MM.1S (cell line): ENCODE results near the gene ROPN1B.
A peak's percentile ranks its signal among the peaks of the same experiment; 100 is the strongest.
"Not testable (repeated sequence)": the region's sequence is repeated elsewhere in the genome, so short reads cannot be mapped to it uniquely, and the experiment has no call there.

Experiments
- DNase-seq: peaks from one replicate; pipeline ENCODE4 v3.0.0-alpha.2; 2015
- H2AFZ ChIP-seq: fragments of 300-600 bp; sonication (generic); 2 replicates; pipeline ENCODE4 v1.6.0; 2016; ENCODE audit warnings: antibody characterized with exemption, low read length
- H3F3A ChIP-seq: fragments of 300-600 bp; sonication (generic); 2 replicates; pipeline ENCODE4 v1.6.1; 2016; ENCODE audit warnings: mild to moderate bottlenecking, antibody characterized with exemption, low read length, moderate library complexity, mixed read lengths; ENCODE audit not compliant: insufficient read depth
- H3K27ac ChIP-seq: fragments of 300-600 bp; sonication (generic); 2 replicates; pipeline ENCODE4 v1.5.1; 2016; ENCODE audit warnings: mild to moderate bottlenecking, low read length
- H3K27me3 ChIP-seq: fragments of 300-600 bp; sonication (generic); replicated peaks from 2 replicates; pipeline ENCODE4 v1.6.0; 2016; ENCODE audit warnings: low read length; ENCODE audit not compliant: insufficient read depth
- H3K36me3 ChIP-seq: fragments of 300-600 bp; sonication (generic); replicated peaks from 2 replicates; pipeline ENCODE4 v1.6.1; 2016; ENCODE audit warnings: mild to moderate bottlenecking, low read length, mixed read lengths; ENCODE audit not compliant: insufficient read depth
- H3K4me1 ChIP-seq: fragments of 300-600 bp; sonication (generic); 2 replicates; pipeline ENCODE4 v1.6.1; 2016; ENCODE audit warnings: low read length, mixed read lengths
- H3K4me2 ChIP-seq: fragments of 300-600 bp; sonication (generic); 2 replicates; pipeline ENCODE4 v1.6.0; 2016; ENCODE audit warnings: low read depth, low read length
- H3K4me3 ChIP-seq: fragments of 300-600 bp; sonication (generic); 2 replicates; pipeline ENCODE4 v1.5.1; 2016; ENCODE audit warnings: low read length, mixed read lengths
- H3K79me2 ChIP-seq: fragments of 300-600 bp; sonication (generic); 2 replicates; pipeline ENCODE4 v1.6.1; 2016; ENCODE audit warnings: mixed run types, low read length, mixed read lengths
- H3K9ac ChIP-seq: fragments of 300-600 bp; sonication (generic); 2 replicates; pipeline ENCODE4 v1.6.1; 2016; ENCODE audit warnings: low read length, mixed read lengths
- H3K9me2 ChIP-seq: fragments of 300-600 bp; sonication (generic); replicated peaks from 2 replicates; pipeline ENCODE4 v1.6.1; 2016; ENCODE audit warnings: mild to moderate bottlenecking, low read length, mixed read lengths; ENCODE audit not compliant: insufficient read depth
- H3K9me3 ChIP-seq: fragments of 300-600 bp; sonication (generic); replicated peaks from 2 replicates; pipeline ENCODE4 v1.6.1; 2016; ENCODE audit warnings: mild to moderate bottlenecking, low read length, mixed read lengths; ENCODE audit not compliant: insufficient read depth
- H4K20me1 ChIP-seq: fragments of 300-600 bp; sonication (generic); 2 replicates; pipeline ENCODE4 v1.6.1; 2016; ENCODE audit warnings: mild to moderate bottlenecking, low read length, moderate library complexity, mixed read lengths; ENCODE audit not compliant: insufficient read depth
- CTCF ChIP-seq: fragments of 300-600 bp; sonication (generic); IDR thresholded peaks from 2 replicates; pipeline ENCODE4 v1.5.1; 2016; ENCODE audit warnings: antibody characterized with exemption, low read length, mixed read lengths

The ROPN1B gene

GRCh38 chr3:125928771-125929545, 40.0 kb upstream of the ROPN1B start:
- H3K79me2 ChIP-seq, H3K27me3 ChIP-seq, H3K9ac ChIP-seq, H3K4me2 ChIP-seq, H4K20me1 ChIP-seq, H3K9me2 ChIP-seq, H3K27ac ChIP-seq, H3K4me1 ChIP-seq, H3K36me3 ChIP-seq, H3K9me3 ChIP-seq, H3F3A ChIP-seq, H3K4me3 ChIP-seq: not testable (repeated sequence)
- DNase-seq: peak; percentile 30
- H2AFZ ChIP-seq: 0 out of 2 replicates have a peak overlapping the region, but pooled peaks have one; percentile 31
- TF ChIP-seq CTCF: peak; percentile 51

- H3K36me3 ChIP-seq, H3K27me3 ChIP-seq, H3K4me1 ChIP-seq, H3K9me3 ChIP-seq, H3K4me3 ChIP-seq, DNase-seq, H3K4me2 ChIP-seq, H3K9ac ChIP-seq, H4K20me1 ChIP-seq, H3F3A ChIP-seq, H3K79me2 ChIP-seq, H3K27ac ChIP-seq, H3K9me2 ChIP-seq, H2AFZ ChIP-seq: not testable (repeated sequence)
Measured at GRCh38 chr3:125929765-125930164, 39.2 kb upstream of the ROPN1B start.

GRCh38 chr3:125931355-125931880, 37.6 kb upstream of the ROPN1B start:
- H3K27me3 ChIP-seq, H3F3A ChIP-seq, H3K36me3 ChIP-seq, H3K9me2 ChIP-seq, H4K20me1 ChIP-seq, DNase-seq, H3K9me3 ChIP-seq, H3K79me2 ChIP-seq, H3K4me1 ChIP-seq: not testable (repeated sequence)
- Histone ChIP-seq H2AFZ (peak overlapping the region; percentile 35; the same call in 1 of the 2 replicates), H3K9ac (peak overlapping the region; percentile 35; the same call in 1 of the 2 replicates), H3K4me3 (peak overlapping the region; percentile 37), H3K4me2 (peak overlapping the region; percentile 76), H3K27ac (peak overlapping the region; percentile 59; the same call in 1 of the 2 replicates)

- H3K36me3 ChIP-seq, H3K79me2 ChIP-seq, H3K4me3 ChIP-seq, H3F3A ChIP-seq, H2AFZ ChIP-seq, H3K9ac ChIP-seq, DNase-seq, H3K9me3 ChIP-seq, H4K20me1 ChIP-seq, H3K27ac ChIP-seq, H3K27me3 ChIP-seq, H3K9me2 ChIP-seq, H3K4me2 ChIP-seq, H3K4me1 ChIP-seq: not testable (repeated sequence)
Measured at GRCh38 chr3:125933397-125934173, 35.4 kb upstream of the ROPN1B start.

GRCh38 chr3:125935252-125935874, 33.6 kb upstream of the ROPN1B start:
- not testable (repeated sequence) for DNase-seq, H3K9me3 ChIP-seq, H4K20me1 ChIP-seq, H3K9me2 ChIP-seq, H3K36me3 ChIP-seq, H3F3A ChIP-seq, H3K27ac ChIP-seq, H3K27me3 ChIP-seq, H3K79me2 ChIP-seq, H3K4me3 ChIP-seq, H3K4me2 ChIP-seq, H2AFZ ChIP-seq, H3K4me1 ChIP-seq, H3K9ac ChIP-seq
